ENCODE results near the gene COMT.
A peak's percentile ranks its signal among the peaks of the same experiment; 100 is the strongest.

Gene COMT

GRCh38 chr22:19961201-19961580, 19.6 kb downstream of the COMT start:
- no peak overlapping the region for H3K4me3 ChIP-seq
- H3K9me3 ChIP-seq (ENCODE audit: low read depth, low read length) = no peaks in the 10 kb centered on the region
- H3K36me3 ChIP-seq (ENCODE audit: insufficient read depth, low read length) = no peaks in the 10 kb centered on the region; the same call in 1 of the 2 replicates
- no peak overlapping the region for H3K27ac ChIP-seq
- TF ChIP-seq EZH2 (IDR thresholded peaks at IDR 0.05) (no peak), FOXP2 (optimal IDR thresholded peaks at IDR 0.05; ENCODE audit: control extremely low read depth, extremely low read length, insufficient read depth) (no peak), POLR2AphosphoS5 (IDR thresholded peaks at IDR 0.05; ENCODE audit: borderline replicate concordance, low read depth, low read length) (no peak)
- no peak for DNase-seq (ENCODE audit: low read depth, low spot score)
- H3K9ac ChIP-seq (ENCODE audit: insufficient read length) = no peak overlapping the region

DNA sequence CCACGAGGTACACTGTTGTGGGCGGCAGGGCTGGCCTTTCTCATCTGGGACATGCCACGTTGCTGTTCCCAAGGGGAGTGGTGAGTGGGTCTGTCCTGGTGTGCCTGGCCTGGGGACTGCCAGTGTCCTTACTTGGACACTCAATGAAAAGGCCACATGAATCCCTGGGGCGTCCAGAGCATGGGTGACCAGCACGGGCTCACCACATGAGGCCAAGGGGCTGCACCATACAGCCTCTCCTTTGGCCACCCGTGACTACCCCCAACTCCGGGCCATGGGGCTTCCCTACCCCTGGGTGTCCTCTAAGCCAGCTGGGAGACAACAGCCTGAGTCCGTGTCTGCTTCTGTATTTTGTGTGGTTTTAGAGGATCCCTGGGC, 20.3 kb downstream of the COMT start:
- DNase-seq (ENCODE audit: low read depth, low spot score) = no peak
- H3K4me3 ChIP-seq = no peak overlapping the region
- no peak overlapping the region for H3K9ac ChIP-seq (ENCODE audit: insufficient read length)

GRCh38 chr22:19962246-19962908, 20.8 kb downstream of the COMT start:
- no peak for DNase-seq (ENCODE audit: low read depth, low spot score)
- TF ChIP-seq EZH2 (IDR thresholded peaks at IDR 0.05) = no peak
- TF ChIP-seq FOXP2 (optimal IDR thresholded peaks at IDR 0.05; ENCODE audit: control extremely low read depth, extremely low read length, insufficient read depth) = peak; percentile 61
- no peak for TF ChIP-seq POLR2AphosphoS5 (IDR thresholded peaks at IDR 0.05; ENCODE audit: borderline replicate concordance, low read depth, low read length)
- Histone ChIP-seq H3K36me3 (ENCODE audit: insufficient read depth, low read length) (no peaks in the 10 kb centered on the region; the same call in 1 of the 2 replicates), H3K4me3 (no peak overlapping the region), H3K27ac (no peak overlapping the region), H3K9me3 (ENCODE audit: low read depth, low read length) (no peaks in the 10 kb centered on the region), H3K9ac (ENCODE audit: insufficient read length) (no peak overlapping the region)

More for the DNA sequence above, 20.3 kb downstream of the COMT start:
- Histone ChIP-seq H3K36me3 (ENCODE audit: insufficient read depth, low read length) (no peaks in the 10 kb centered on the region; the same call in 1 of the 2 replicates), H3K27ac (no peak overlapping the region), H3K9me3 (ENCODE audit: low read depth, low read length) (no peaks in the 10 kb centered on the region)
- no peak for TF ChIP-seq POLR2AphosphoS5 (IDR thresholded peaks at IDR 0.05; ENCODE audit: borderline replicate concordance, low read depth, low read length)

DNA sequence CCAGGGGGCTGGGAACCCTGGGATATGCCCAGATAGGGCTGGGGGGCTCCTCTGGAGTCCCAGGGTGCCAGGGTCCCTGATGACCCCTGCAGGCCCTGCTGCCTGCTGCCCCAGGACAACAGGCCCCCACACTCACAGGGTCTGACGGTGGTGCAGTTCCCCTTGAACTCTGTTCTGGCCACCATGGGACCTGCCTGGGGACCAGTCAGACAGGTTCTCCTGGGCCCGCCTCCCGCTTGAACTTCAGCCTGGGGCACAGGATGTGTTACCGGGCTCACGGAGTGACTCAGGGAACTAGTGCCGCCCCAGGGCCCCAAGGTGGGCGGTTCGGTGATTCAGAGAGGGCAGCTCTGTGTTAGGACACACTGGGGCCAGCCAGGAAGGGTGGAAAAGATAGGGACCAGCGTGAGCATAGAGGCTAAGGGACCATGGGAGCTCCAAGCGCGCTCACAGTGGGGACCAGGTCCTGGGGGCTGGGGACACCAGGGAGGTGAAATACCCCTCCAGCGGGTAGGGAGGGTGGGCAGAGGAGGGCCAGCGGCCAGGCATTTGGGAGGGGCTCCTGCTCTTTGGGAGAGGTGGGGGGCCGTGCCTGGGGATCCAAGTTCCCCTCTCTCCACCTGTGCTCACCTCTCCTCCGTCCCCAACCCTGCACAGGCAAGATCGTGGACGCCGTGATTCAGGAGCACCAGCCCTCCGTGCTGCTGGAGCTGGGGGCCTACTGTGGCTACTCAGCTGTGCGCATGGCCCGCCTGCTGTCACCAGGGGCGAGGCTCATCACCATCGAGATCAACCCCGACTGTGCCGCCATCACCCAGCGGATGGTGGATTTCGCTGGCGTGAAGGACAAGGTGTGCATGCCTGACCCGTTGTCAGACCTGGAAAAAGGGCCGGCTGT, 21.6 kb downstream of the COMT start:
- Histone ChIP-seq H3K4me3 (no peak overlapping the region), H3K36me3 (ENCODE audit: insufficient read depth, low read length) (no peaks in the 10 kb centered on the region; the same call in 1 of the 2 replicates), H3K9me3 (ENCODE audit: low read depth, low read length) (no peaks in the 10 kb centered on the region), H3K27ac (no peak overlapping the region), H3K9ac (ENCODE audit: insufficient read length) (no peak overlapping the region)
- no peak for DNase-seq (ENCODE audit: low read depth, low spot score)
- TF ChIP-seq FOXP2 (optimal IDR thresholded peaks at IDR 0.05; ENCODE audit: control extremely low read depth, extremely low read length, insufficient read depth) (no peak), EZH2 (IDR thresholded peaks at IDR 0.05) (no peak), POLR2AphosphoS5 (IDR thresholded peaks at IDR 0.05; ENCODE audit: borderline replicate concordance, low read depth, low read length) (no peak)

- Histone ChIP-seq H3K4me3 (no peak overlapping the region), H3K9me3 (ENCODE audit: low read depth, low read length) (no peaks in the 10 kb centered on the region), H3K9ac (ENCODE audit: insufficient read length) (no peak overlapping the region), H3K27ac (no peak overlapping the region), H3K36me3 (ENCODE audit: insufficient read depth, low read length) (no peaks in the 10 kb centered on the region; the same call in 1 of the 2 replicates)
- no peak for TF ChIP-seq FOXP2 (optimal IDR thresholded peaks at IDR 0.05; ENCODE audit: control extremely low read depth, extremely low read length, insufficient read depth)
- no peak for TF ChIP-seq EZH2 (IDR thresholded peaks at IDR 0.05)
- TF ChIP-seq POLR2AphosphoS5 (IDR thresholded peaks at IDR 0.05; ENCODE audit: borderline replicate concordance, low read depth, low read length) = no peak
- DNase-seq (ENCODE audit: low read depth, low spot score) = no peak
Measured at GRCh38 chr22:19963863-19964642, 22.5 kb downstream of the COMT start.

DNA sequence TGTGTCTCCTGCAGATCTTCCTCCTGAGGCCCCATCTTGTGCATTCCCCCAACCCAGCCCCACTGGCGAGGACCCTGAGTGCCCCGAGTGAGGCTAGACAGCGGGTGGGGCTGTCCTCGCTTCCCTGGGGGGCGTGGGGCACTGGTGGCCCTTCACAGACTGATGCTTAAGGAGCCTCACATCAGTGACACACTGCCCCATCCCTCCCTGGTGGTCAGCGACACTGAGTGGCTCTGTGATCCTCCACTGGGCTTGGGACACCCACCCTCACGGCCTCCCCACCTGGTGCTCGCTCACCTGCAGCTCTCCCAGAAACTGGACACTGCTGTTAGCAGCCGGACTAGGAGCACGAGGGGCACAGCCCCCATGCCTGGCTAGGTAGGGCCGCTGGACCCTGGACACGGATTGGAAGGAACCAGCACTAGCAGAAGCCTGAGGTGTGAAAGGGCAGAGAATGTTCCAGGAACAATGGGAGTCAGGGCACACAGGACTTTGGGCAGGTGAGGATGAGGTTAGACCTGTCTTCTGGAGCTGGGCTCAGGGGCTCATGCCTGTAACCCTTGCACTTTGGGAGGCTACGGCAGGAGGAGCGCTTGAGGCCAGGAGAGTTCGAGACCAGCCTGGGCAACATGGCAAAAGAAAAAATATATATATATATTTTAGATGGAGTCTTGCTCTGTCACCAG, 23.3 kb downstream of the COMT start:
- TF ChIP-seq EZH2 (IDR thresholded peaks at IDR 0.05) (no peak), POLR2AphosphoS5 (IDR thresholded peaks at IDR 0.05; ENCODE audit: borderline replicate concordance, low read depth, low read length) (no peak), FOXP2 (optimal IDR thresholded peaks at IDR 0.05; ENCODE audit: control extremely low read depth, extremely low read length, insufficient read depth) (no peak)
- no peaks in the 10 kb centered on the region; the same call in 1 of the 2 replicates for H3K36me3 ChIP-seq (ENCODE audit: insufficient read depth, low read length)
- no peak overlapping the region for H3K4me3 ChIP-seq
- no peaks in the 10 kb centered on the region for H3K9me3 ChIP-seq (ENCODE audit: low read depth, low read length)
- H3K9ac ChIP-seq (ENCODE audit: insufficient read length) = no peak overlapping the region
- no peak for DNase-seq (ENCODE audit: low read depth, low spot score)
- no peak overlapping the region for H3K27ac ChIP-seq

DNA sequence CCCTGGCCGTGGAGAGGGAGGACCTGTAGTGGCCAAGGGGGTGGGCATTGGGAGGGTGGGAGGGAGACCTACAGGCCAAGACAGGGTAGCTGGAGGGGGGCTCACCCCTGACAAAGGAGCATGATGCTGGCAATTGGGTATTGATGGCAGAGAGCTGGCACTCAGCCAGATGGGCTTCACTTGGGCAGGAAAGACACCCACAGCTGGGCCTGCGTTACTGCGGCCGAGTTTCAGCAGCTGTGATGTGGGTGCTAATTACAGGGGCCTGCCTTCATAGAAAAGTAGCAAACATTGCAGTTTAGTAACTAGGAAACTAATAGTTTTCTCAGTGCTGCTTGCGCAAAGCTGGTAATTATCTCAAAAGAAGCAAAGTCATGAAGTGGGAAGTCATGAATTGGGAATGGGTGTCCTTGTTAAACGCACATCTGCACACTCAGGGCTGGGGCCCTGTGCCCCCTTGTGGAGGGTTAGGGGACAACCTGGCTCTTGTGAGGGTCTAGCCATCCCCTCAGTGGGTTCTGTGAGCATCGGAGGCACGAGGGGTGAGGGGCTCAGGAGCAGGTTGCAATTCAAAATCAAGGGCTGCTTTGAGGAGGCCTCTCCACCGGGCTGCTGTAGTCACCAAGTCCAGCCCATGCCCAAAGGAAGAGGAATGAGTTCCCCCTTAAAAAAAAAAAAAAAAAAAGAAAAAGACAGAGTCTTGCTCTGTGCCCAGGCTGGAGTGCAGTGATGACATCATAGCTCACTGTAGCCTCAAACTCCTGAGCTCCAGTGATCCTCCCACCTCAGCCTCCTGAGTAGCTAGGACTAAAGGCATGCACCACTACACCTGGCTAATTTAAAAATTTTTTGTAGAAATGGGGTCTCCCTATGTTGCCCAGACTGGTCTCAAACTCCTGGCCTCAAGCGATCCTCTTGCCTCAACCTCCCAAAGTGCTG, 24.5 kb downstream of the COMT start:
- Histone ChIP-seq H3K9ac (ENCODE audit: insufficient read length) (no peak overlapping the region), H3K9me3 (ENCODE audit: low read depth, low read length) (no peaks in the 10 kb centered on the region), H3K27ac (peak overlapping the region; percentile 47; the same call in 1 of the 2 replicates), H3K4me3 (no peak overlapping the region), H3K36me3 (ENCODE audit: insufficient read depth, low read length) (no peaks in the 10 kb centered on the region; the same call in 1 of the 2 replicates)
- TF ChIP-seq POLR2AphosphoS5 (IDR thresholded peaks at IDR 0.05; ENCODE audit: borderline replicate concordance, low read depth, low read length) = 0 out of 2 replicates have a peak, but pooled peaks have one; percentile 25
- TF ChIP-seq FOXP2 (optimal IDR thresholded peaks at IDR 0.05; ENCODE audit: control extremely low read depth, extremely low read length, insufficient read depth) = no peak
- DNase-seq (ENCODE audit: low read depth, low spot score) = no peak
